GM12875 (cell line): ENCODE results near the gene KCND2.
A peak's percentile ranks its signal among the peaks of the same experiment; 100 is the strongest.
"Not testable (repeated sequence)": the region's sequence is repeated elsewhere in the genome, so short reads cannot be mapped to it uniquely, and the experiment has no call there.

Experiments used
- H3K4me3 ChIP-seq: one replicate; pipeline ENCODE4 v1.5.1; 2011; ENCODE audit warnings: low read depth, low read length, control low read depth
- TF ChIP-seq, protein P1 (sequence below): IDR thresholded peaks from 2 replicates; pipeline ENCODE4 v1.5.1; 2011; ENCODE audit warnings: low read depth, mild to moderate bottlenecking, control low read depth, inconsistent platforms, low read length, moderate library complexity, borderline replicate concordance; ENCODE audit not compliant: insufficient read depth

Gene KCND2

DNA sequence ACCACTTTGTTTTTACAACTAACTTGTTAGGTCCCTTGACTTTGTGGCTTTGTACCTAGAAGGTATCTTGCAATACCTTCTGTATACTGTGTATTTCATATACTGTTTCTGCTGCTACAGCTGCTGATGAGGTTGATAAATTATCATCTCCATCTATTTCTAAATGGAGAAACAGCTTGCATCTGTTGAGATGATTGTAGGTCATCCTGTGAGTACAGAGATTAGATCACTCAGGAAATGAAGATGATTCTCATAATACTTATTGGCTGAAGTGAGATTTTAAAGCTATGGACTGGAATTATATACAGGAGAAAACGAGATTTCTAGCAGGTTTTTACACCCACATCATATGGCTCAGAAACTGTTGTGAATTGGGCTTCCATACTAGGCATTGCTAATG lies 280.5 kb downstream of the KCND2 start:
- TF ChIP-seq, protein P1, sequence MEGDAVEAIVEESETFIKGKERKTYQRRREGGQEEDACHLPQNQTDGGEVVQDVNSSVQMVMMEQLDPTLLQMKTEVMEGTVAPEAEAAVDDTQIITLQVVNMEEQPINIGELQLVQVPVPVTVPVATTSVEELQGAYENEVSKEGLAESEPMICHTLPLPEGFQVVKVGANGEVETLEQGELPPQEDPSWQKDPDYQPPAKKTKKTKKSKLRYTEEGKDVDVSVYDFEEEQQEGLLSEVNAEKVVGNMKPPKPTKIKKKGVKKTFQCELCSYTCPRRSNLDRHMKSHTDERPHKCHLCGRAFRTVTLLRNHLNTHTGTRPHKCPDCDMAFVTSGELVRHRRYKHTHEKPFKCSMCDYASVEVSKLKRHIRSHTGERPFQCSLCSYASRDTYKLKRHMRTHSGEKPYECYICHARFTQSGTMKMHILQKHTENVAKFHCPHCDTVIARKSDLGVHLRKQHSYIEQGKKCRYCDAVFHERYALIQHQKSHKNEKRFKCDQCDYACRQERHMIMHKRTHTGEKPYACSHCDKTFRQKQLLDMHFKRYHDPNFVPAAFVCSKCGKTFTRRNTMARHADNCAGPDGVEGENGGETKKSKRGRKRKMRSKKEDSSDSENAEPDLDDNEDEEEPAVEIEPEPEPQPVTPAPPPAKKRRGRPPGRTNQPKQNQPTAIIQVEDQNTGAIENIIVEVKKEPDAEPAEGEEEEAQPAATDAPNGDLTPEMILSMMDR: no peak
- no peak overlapping the region for H3K4me3 ChIP-seq

DNA sequence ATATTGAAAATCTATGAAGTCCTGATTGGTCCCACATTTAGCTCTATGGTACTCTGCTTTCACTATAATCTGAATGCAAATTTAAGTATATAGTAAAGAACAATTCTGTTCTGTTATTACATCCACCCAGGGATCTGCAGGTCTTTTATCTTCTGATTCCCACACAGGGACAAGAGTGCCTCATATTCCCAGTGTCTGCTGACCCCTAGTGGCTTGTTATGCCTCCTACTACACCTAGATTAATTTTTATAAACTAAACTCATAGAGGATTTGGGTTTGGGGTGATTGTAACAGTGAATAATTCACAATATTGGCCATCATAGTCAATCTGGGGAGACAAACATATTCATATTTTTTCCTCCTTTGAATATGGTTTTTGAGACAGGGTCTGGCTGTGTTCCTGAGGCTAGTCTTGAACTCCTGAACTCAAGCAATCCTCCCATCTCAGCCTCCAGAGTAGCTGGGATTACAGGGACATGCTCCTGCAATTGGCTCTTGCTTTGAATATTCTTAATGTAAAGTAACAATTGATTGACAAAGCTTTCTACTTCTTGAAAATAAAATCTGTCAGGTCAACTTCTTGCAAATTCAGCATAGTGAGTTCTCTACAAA lies 282.1 kb downstream of the KCND2 start:
- no peak overlapping the region for H3K4me3 ChIP-seq
- TF ChIP-seq, protein P1: peak; percentile 60

DNA sequence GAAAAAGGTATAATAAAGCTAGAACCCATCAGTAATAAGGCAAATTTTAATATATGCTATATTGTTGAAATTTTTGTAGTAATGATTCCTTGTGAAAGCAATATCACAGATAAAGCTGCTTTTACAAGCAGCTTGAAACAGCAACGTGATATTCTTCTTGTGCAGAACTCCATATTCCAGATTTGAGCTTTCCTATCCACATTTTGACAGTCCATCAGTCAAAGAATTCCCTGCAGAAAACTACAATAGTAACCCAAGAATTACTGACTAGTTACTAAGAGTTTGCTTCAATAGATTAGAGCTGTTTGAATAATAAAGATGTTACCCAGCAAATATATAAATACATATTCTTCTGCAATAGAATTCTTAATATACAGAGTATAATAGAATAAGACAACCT lies 291.2 kb downstream of the KCND2 start:
- H3K4me3 ChIP-seq: no peak overlapping the region
- TF ChIP-seq, protein P1: no peak

DNA sequence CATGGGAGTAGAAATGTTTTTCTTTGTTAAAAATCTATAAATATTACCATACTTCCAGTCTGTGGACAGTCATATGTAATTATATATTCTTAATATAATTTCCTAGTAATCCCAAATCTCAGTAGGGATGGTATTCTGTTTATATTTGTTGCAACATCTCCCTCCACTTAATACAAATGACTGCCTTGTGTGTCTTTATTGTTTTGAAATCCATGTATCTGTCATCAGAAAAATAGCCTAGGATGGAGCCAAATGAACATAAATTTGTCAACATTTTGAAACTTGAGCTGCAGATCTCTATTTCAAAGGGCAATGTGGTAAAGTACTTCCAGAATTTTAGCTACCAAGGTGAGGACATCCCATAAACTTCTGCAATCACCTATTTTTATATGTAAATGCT lies 294.2 kb downstream of the KCND2 start:
- no peak overlapping the region for H3K4me3 ChIP-seq
- TF ChIP-seq, protein P1: no peak

DNA sequence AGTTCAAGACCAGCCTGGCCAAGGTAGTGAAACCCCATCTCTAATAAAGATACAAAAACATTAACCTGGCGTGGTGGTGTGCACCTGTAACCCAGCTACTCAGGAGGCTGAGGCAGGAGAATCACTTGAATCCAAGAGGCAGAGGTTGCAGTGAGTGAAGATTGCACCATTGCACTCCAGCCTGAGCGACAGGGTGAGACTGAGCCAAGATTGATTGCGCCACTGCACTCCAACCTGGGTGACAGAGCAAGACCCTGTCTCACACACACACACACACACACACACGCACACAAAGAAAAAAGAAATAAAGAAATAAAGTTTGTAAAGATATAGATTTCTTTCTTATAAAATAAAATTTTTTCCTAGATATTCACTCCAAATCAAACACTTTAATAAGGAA lies 305.7 kb downstream of the KCND2 start:
- not testable (repeated sequence) for H3K4me3 ChIP-seq

DNA sequence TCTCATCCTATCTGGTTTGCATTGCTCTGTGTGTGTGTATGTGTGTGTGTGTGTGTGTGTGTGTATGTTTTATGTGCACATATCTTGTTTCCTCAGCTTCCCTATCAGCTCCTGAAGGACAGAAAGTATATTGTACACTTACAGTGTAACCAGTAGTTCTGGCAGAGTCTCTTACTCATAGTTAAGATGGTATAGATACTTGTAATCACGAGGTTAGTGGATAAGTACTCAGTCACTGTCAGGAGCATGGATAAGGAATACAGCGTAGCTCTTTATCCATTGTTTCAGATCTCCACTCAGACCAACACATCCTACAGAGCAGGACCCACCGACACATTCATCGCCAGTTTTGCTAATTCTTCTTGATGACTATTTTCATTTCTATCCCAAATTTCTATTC lies 309.9 kb downstream of the KCND2 start:
- H3K4me3 ChIP-seq: no peak overlapping the region
- TF ChIP-seq, protein P1: no peak

DNA sequence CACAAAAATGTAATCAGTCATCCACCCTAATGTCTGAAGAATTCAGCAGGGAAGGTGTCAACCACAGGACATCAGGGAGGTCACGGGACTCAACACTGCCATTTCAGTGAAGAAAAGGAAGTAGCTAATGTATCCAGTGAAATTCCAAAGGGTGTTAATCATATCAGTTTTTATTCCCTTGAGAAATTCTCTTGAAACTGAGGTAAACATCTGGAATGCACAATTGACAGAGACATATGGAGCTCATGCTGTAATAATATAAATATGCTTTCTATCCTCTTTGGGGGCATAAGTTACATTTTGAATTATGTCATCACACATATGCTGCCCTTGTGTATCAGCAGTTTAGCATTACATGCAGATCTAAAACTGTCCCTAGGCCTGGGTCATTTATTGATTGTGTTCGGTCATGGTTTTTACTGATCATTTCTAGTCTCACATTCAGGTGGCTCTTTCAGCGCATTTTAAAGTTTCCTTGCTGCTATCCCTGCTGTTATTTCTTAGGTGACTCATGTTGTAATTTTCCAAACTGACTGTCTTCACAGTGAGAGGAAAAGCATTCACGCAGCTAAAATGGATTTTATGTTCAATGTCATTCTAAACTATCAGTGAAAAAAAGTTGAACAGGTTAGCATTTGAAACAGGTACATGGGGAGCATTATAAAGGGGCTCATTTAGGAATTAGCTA lies 311.1 kb downstream of the KCND2 start:
- no peak overlapping the region for H3K4me3 ChIP-seq
- TF ChIP-seq, protein P1: no peak
